ENCODE measurements around the gene DHH.

DHH gene

GRCh38 chr12:49051373-49051764, 43.2 kb downstream of the DHH start:
- no peak for DNase-seq (ENCODE audit: low read depth in 2 of 2)

- no peak for DNase-seq (ENCODE audit: low read depth in 2 of 2)
Measured at GRCh38 chr12:49050507-49051372, 43.9 kb downstream of the DHH start.

DNA sequence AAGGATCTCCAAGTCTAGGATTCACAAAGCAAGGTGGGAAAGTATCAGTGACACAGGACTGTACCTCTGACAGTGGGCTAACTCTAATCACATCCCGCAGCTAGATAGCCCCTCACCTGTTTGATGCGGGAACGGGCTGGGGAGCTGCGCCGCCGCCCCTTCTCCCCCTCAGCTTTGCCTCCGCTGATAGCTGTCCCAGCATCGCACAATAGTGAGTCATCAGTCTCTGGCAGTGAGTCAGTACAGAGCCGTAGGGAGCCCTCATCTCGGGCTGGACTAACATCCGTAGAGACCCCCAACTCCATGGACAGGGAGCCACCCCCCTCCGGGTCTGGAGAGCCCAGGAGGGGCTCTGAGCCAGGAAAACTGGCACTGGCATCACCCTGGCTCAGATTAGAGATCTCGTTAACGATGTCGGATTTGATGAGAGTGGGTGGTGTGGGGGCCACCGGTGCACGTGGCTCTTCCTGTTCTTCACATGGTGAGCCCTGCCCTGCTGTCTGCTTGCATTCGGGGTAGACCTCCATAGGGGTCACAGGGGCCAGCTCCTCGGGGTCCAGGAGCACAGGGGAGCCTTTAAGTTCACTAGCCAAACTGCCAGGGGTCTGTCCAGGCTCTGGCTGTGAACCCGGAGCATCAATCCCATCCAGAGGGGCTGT, 44.9 kb downstream of the DHH start:
- no peak for DNase-seq (ENCODE audit: low read depth in 2 of 2)

DNA sequence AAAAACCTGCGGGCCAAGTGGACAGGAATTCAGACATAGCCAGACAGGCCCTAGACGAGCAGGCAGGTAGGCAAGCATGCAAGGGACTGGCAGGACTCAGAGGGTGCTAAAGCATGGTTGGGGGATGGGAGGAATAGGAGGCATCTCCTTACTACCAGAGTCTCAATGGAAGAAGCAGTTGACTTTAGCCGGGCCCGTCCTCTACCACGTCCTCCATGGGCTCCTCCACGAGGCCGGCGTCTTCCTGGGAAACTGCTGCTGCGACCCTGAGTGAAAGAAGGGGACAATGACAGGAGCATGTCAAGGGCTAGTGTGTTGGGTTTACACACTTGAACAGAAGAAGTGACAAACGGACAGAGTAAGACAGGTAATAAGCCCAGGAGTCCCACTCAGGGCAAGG, 45.6 kb downstream of the DHH start:
- no peak for DNase-seq (ENCODE audit: low read depth in 2 of 2)

DNA sequence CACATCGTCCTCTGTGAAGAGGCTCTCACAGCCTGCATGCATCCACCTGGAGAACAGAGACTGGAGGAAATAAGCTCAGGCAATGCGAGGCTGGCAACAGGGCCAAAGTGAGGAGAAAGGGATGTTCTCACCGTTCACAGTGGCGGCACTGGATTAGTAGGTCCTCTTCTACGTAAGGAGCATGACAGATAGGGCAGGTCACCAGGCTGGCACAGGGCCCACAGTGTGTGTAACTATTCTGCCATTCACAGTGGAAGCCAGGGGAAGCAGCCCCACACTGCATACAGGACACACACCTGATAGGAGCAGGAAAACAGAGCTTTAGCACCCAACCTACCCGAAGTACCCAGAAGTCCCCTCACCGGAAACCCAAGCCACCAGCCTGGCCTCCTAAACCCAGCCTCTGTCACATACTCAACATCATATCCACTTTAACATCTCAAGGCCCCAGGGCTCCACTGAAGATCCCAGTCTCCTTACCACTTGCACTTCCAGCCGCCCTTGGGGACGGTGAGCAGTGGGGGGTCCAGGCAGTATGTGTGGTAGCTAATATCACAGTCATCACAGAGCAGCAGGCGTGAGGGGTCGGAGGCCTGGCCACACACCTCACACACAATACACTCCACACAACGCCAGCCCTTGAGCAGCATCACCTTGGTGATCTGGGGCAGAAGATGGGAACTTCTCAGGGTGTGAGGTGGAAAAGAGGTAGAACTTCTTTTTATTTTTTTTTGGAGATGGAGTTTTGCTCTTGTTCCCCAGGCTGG, 48.3 kb downstream of the DHH start:
- no peak for DNase-seq (ENCODE audit: low read depth in 2 of 2)

DNA sequence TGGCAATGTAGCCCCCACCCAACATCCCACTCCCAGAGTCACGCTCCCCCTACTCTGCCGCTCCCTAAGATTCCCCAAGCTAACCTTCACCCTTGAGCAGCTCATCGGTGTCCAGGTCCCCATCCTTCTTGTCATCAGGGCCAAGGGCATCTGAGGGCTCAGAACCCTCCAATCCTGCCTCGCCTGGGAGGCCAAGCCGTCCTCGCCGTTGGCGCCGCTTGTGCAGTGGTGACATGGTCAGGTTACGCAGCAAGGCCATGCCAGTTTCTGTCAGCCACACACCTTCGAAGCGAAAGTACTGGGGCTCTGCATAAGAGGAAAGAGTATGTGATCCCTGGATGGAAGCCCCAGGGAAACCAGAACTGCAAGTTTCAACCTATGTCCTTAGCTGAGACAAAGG, 49.9 kb downstream of the DHH start:
- no peak for DNase-seq (ENCODE audit: low read depth in 2 of 2)

DNA sequence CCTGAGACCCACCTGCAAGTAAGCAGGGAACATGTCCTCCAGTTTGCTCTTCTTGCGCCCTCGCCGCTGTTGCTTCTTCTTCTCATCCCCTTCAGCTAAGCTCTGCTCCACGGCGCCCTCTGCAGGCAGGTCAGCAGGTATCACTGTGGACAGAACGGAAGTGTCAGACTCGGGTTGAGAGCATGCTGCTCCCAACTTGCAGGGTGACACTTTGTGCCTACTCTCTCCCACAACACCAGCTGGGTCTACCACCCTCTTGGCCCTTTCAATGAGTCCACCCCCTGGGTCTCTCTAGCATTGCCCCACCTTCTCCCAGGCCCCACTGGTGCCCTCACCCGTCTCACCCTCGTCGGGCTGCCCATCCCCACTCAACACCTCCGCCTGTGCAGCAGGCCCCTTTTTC, 50.7 kb downstream of the DHH start:
- DNase-seq (ENCODE audit: low read depth in 2 of 2) = peak; percentile 72 to 85

GRCh38 chr12:49043241-49043640, 51.4 kb downstream of the DHH start:
- no peak for DNase-seq (ENCODE audit: low read depth in 2 of 2)

DNA sequence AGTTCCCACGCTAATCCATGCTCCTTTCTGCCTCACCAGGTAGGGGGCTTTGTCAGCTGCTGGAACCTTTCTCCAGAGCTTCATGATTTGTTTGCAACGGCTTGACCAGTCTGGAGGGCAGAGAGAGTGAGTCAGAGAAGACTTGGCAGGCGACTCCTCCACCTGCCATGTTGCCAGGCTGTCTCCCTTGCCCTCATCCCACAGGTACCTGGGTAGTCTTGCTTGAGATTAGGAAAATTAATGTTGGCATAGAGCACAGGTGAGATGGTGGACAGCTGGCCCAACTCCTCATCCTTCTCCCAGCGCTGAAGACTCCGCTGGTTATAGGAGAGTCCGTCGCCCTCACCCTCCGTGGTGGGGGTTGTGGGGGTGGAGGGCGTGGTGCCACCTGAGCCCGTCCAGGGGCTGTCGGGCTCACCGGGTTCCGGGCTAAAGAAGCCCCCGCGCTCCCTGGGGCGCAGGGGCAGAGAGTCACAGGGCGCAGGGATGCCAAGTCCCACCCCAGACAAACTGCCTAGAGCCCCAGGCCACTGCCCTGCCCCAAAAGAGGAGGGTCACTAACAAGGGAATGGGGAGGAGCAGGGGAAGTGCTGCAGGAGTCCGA, 52.6 kb downstream of the DHH start:
- no peak for DNase-seq (ENCODE audit: low read depth in 2 of 2)

DNA sequence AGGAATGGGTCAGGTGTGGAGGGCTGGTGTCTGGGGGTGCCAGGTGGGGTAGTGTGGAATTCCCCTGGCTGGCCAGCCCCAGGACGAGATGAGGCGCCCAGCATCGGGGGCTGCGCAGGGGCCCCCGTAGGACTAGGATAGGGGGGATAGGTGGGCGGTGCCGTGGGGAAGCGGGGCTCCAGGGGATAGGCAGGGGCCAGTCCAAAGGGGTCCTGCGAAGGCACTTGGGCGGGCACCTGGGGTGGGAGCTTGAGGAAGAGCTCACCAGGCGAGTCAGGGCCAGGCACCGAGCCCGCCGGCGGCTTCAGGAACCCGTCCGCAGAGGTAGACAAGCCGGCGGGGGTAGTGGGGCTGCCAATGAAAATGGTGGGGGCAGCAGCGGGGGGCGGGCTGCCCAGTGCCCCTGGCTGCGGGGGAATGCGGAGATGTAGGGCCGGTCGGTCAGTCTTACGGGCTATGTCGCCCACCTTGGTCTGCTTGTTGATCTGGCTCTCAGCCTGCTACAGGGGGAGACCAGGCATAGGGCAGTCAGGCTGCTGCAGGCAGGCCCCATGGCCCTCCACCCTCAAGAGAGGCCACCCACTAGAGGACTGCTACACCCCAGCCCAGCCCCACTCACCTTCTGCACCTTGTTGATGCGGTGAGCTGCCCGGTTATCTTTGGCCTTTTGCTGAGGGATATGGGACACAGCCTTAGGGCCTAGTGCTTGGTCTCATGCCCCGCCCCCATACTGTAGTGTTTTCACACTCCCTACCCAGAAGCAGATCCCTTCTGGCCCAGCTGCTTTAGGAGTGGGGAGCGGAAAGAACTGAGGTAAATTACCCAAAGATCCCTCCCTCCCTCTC, 53.3 kb downstream of the DHH start:
- no peak for DNase-seq (ENCODE audit: low read depth in 2 of 2)

GRCh38 chr12:49040364-49040855, 54.2 kb downstream of the DHH start:
- no peak for DNase-seq (ENCODE audit: low read depth in 2 of 2)

- DNase-seq (ENCODE audit: low read depth in 2 of 2) = no peak
Measured at GRCh38 chr12:49039421-49040363, 54.9 kb downstream of the DHH start.

- DNase-seq (ENCODE audit: low read depth in 2 of 2) = no peak
Measured at GRCh38 chr12:49038291-49038955, 56.2 kb downstream of the DHH start.

GRCh38 chr12:49037947-49038237, 56.7 kb downstream of the DHH start:
- DNase-seq (ENCODE audit: low read depth in 2 of 2) = no peak

GRCh38 chr12:49037111-49037946, 57.3 kb downstream of the DHH start:
- no peak for DNase-seq (ENCODE audit: low read depth in 2 of 2)

All from stimulated activated CD4-positive, alpha-beta T cell treated with anti-CD3 and anti-CD28 coated beads, Interleukin-4, amount 100 ng/mL, for 48 hours (primary cell).